GM12874 (cell line): ENCODE results near the gene DSCAML1.

Experiments
- CTCF ChIP-seq: IDR thresholded peaks from 2 replicates; pipeline ENCODE4 v1.5.1; 2011; ENCODE audit warnings: low read depth, mild to moderate bottlenecking, control low read depth, low read length, moderate library complexity; ENCODE audit not compliant: insufficient read depth

The DSCAML1 gene

GRCh38 chr11:117830072-117830471, 33.1 kb upstream of the DSCAML1 start:
- no peak for TF ChIP-seq CTCF

- TF ChIP-seq CTCF: no peak
Measured at GRCh38 chr11:117829369-117829725, 32.3 kb upstream of the DSCAML1 start.

- TF ChIP-seq CTCF: no peak
Measured at GRCh38 chr11:117828611-117829368, 31.8 kb upstream of the DSCAML1 start.

- no peak for TF ChIP-seq CTCF
Measured at GRCh38 chr11:117827521-117828511, 30.8 kb upstream of the DSCAML1 start.

- TF ChIP-seq CTCF: no peak
Measured at GRCh38 chr11:117826832-117827231, 29.8 kb upstream of the DSCAML1 start.

- no peak for TF ChIP-seq CTCF
Measured at GRCh38 chr11:117826190-117826570, 29.2 kb upstream of the DSCAML1 start.

- TF ChIP-seq CTCF: no peak
Measured at GRCh38 chr11:117825538-117826189, 28.6 kb upstream of the DSCAML1 start.
